GM12878 (cell line): ENCODE measurements around the gene TMEM19. TPM values are rescaled to one million over a fixed set of nuclear protein-coding genes. Genes with fewer than 3 reads are reported as not detected.

ENCODE experiments used
- CBFB ChIP-seq: IDR thresholded peaks from 2 replicates; pipeline ENCODE4 v1.6.1; 2016; ENCODE audit warnings: antibody characterized with exemption, low read depth
- CHD4 ChIP-seq: fragments of 200-600 bp; sonication (generic); IDR thresholded peaks from 2 replicates; pipeline ENCODE4 v1.6.1; 2016; ENCODE audit warnings: mild to moderate bottlenecking
- MLLT1 ChIP-seq: fragments of 450-650 bp; IDR thresholded peaks from 2 replicates; pipeline ENCODE4 v1.6.1; 2016; ENCODE audit warnings: mild to moderate bottlenecking
- NBN ChIP-seq: fragments of 450-650 bp; IDR thresholded peaks from 2 replicates; pipeline ENCODE4 v1.6.1; 2016
- NFIC ChIP-seq: IDR thresholded peaks from 2 replicates; pipeline ENCODE4 v1.6.1; 2012; ENCODE audit warnings: low read depth, mild to moderate bottlenecking, inconsistent platforms, low read length, moderate library complexity
- NFYA ChIP-seq: IDR thresholded peaks from 2 replicates; pipeline ENCODE4 v1.6.1; 2011; ENCODE audit warnings: low read depth, mild to moderate bottlenecking, low read length, improper control_type of control experiment, borderline replicate concordance
- NKRF ChIP-seq: fragments of 450-650 bp; conservative IDR thresholded peaks from 2 replicates; pipeline ENCODE4 v1.6.1; 2017; ENCODE audit warnings: mild to moderate bottlenecking, moderate library complexity
- NR2F1 ChIP-seq: fragments of 450-650 bp; conservative IDR thresholded peaks from 2 replicates; pipeline ENCODE4 v1.6.1; 2017; ENCODE audit warnings: mild to moderate bottlenecking
- PKNOX1 ChIP-seq: fragments of 450-650 bp; IDR thresholded peaks from 2 replicates; pipeline ENCODE4 v1.6.1; 2016; ENCODE audit warnings: mild to moderate bottlenecking
- POLR2A ChIP-seq: IDR thresholded peaks from 2 replicates; pipeline ENCODE4 v1.6.1; 2011; ENCODE audit warnings: low read depth, mild to moderate bottlenecking, low read length
- POU2F2 ChIP-seq: IDR thresholded peaks from 3 replicates; pipeline ENCODE4 v1.6.1; 2011; ENCODE audit warnings: low read depth, mild to moderate bottlenecking, low read length, borderline replicate concordance
- RUNX3 ChIP-seq: IDR thresholded peaks from 2 replicates; pipeline ENCODE4 v1.6.1; 2012; ENCODE audit warnings: low read length, inconsistent platforms
- SMC3 ChIP-seq: IDR thresholded peaks from 2 replicates; pipeline ENCODE4 v1.6.1; 2011; ENCODE audit warnings: low read length, improper control_type of control experiment, borderline replicate concordance
- ZNF217 ChIP-seq: fragments of 450-650 bp; IDR thresholded peaks from 2 replicates; pipeline ENCODE4 v1.6.1; 2017; ENCODE audit warnings: antibody characterized with exemption, mild to moderate bottlenecking
- polyA plus RNA-seq, 11 experiments: library from polyadenylated mRNA; depleted of rRNA in 4 of 11; unstranded in 6 of 11; stranded (reverse) in 5 of 11; fragments of >200 nt; fragmentation: Nextera tagmentation in 4 of 11; fragmentation: Illumina TruSeq in 1 of 11; extraction: Ambion mirVana in 4 of 11; extraction: Trizol in 1 of 11; gene quantifications; 1 replicate in 1 of 11; 2 replicates in 10 of 11; pipeline versions ENCODE4 v1.2.1 to v1.2.3, GENCODE V29; 2011 to 2016; ENCODE audit warnings: inconsistent platforms in 2 of 11, missing spikeins in 2 of 11, low read depth in 1 of 11
- total RNA-seq, 4 experiments: library from RNA; depleted of rRNA in 3 of 4; stranded (reverse); fragments of >200 nt in 3 of 4; fragmentation: Illumina TruSeq in 1 of 4; extraction: Trizol in 1 of 4; gene quantifications; 2 replicates each; pipeline versions ENCODE4 v1.2.1 to v1.2.3, GENCODE V29; 2013 to 2021
- TF ChIP-seq, protein P1 (sequence below): IDR thresholded peaks from 2 replicates; pipeline ENCODE4 v1.6.1; 2012; ENCODE audit warnings: improper control_type of control experiment, low read depth, low read length; ENCODE audit not compliant: insufficient replicate concordance
- TF ChIP-seq, protein P2 (sequence below): fragments of 450-650 bp; IDR thresholded peaks from 2 replicates; pipeline ENCODE4 v1.6.1; 2017; ENCODE audit warnings: mild to moderate bottlenecking, low read depth, inconsistent platforms; ENCODE audit not compliant: poor library complexity, severe bottlenecking

TMEM19 gene
- total and polyA plus RNA-seq, 10 of the 15 experiments (the other 5 are each of a cell fraction or from before 2014, with no cell fraction given), result 26.7 to 54.9 (median 39.3) TPM

DNA sequence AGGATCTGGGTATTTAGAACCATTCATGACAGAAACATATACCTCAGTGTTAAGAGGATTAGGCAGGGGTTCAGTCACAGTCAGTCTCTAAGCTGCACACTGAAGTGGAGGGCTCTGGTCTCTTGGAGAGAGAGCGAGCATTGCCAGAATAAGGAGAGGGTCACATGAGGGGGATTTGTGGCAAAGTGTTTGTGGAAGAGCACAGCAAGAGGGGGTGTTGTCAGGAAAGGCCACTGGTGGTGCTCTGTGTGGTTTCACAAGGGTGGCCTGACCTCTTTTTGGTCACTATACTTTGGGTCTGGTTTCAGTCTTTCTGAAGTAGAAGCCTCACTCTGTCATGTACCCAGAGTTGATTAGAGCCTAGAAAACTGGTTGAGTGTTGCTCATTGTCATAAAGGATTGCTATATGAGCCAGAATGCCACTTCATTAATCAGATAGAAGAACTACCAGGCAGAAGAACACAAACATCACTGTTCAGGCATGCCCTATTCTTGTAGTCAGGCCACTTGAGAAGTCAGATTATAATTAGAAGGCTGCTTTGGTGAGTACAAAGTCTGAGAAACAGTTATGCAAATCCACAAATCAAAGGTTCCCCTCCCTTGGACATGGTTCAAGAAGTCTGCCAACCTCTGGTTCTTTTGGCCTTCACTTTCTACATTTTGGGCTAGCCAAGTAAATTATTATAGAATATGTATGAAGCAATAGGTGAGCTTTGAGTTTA lies 8.4 kb downstream of the TMEM19 start (continued):
- no peak for TF ChIP-seq NKRF
- no peak for TF ChIP-seq CHD4
- peak; percentile 93 for TF ChIP-seq POU2F2
- TF ChIP-seq NR2F1, result peak; percentile 80
- peak; percentile 79 for TF ChIP-seq RUNX3
- TF ChIP-seq CBFB, result no peak
- no peak for TF ChIP-seq POLR2A
- TF ChIP-seq NBN, result 0 out of 2 replicates have a peak, but pooled peaks have one; percentile 31
- TF ChIP-seq NFIC, result 0 out of 2 replicates have a peak, but pooled peaks have one; percentile 14
- TF ChIP-seq, protein P1, sequence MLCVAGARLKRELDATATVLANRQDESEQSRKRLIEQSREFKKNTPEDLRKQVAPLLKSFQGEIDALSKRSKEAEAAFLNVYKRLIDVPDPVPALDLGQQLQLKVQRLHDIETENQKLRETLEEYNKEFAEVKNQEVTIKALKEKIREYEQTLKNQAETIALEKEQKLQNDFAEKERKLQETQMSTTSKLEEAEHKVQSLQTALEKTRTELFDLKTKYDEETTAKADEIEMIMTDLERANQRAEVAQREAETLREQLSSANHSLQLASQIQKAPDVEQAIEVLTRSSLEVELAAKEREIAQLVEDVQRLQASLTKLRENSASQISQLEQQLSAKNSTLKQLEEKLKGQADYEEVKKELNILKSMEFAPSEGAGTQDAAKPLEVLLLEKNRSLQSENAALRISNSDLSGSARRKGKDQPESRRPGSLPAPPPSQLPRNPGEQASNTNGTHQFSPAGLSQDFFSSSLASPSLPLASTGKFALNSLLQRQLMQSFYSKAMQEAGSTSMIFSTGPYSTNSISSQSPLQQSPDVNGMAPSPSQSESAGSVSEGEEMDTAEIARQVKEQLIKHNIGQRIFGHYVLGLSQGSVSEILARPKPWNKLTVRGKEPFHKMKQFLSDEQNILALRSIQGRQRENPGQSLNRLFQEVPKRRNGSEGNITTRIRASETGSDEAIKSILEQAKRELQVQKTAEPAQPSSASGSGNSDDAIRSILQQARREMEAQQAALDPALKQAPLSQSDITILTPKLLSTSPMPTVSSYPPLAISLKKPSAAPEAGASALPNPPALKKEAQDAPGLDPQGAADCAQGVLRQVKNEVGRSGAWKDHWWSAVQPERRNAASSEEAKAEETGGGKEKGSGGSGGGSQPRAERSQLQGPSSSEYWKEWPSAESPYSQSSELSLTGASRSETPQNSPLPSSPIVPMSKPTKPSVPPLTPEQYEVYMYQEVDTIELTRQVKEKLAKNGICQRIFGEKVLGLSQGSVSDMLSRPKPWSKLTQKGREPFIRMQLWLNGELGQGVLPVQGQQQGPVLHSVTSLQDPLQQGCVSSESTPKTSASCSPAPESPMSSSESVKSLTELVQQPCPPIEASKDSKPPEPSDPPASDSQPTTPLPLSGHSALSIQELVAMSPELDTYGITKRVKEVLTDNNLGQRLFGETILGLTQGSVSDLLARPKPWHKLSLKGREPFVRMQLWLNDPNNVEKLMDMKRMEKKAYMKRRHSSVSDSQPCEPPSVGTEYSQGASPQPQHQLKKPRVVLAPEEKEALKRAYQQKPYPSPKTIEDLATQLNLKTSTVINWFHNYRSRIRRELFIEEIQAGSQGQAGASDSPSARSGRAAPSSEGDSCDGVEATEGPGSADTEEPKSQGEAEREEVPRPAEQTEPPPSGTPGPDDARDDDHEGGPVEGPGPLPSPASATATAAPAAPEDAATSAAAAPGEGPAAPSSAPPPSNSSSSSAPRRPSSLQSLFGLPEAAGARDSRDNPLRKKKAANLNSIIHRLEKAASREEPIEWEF, result no peak
- no peak for TF ChIP-seq NFYA
- no peak for TF ChIP-seq SMC3
- TF ChIP-seq ZNF217, result peak; percentile 87
- peak; percentile 15; the same call in 1 of the 2 replicates for TF ChIP-seq MLLT1
- TF ChIP-seq PKNOX1, result no peak; the same call in 1 of the 2 replicates
- TF ChIP-seq, protein P2, sequence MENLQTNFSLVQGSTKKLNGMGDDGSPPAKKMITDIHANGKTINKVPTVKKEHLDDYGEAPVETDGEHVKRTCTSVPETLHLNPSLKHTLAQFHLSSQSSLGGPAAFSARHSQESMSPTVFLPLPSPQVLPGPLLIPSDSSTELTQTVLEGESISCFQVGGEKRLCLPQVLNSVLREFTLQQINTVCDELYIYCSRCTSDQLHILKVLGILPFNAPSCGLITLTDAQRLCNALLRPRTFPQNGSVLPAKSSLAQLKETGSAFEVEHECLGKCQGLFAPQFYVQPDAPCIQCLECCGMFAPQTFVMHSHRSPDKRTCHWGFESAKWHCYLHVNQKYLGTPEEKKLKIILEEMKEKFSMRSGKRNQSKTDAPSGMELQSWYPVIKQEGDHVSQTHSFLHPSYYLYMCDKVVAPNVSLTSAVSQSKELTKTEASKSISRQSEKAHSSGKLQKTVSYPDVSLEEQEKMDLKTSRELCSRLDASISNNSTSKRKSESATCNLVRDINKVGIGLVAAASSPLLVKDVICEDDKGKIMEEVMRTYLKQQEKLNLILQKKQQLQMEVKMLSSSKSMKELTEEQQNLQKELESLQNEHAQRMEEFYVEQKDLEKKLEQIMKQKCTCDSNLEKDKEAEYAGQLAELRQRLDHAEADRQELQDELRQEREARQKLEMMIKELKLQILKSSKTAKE, result peak; percentile 57
